GM19452 (cell line): ENCODE measurements around the gene SPECC1.
"Not testable (repeated sequence)": the region's sequence is repeated elsewhere in the genome, so short reads cannot be mapped to it uniquely, and the experiment has no call there.

Source experiments
- ATAC-seq: cut with Tn5 transposase; IDR thresholded peaks from one replicate; pipeline ENCODE4 v1.9.1; 2021; ENCODE audit not compliant: unreplicated experiment

The SPECC1 gene

DNA sequence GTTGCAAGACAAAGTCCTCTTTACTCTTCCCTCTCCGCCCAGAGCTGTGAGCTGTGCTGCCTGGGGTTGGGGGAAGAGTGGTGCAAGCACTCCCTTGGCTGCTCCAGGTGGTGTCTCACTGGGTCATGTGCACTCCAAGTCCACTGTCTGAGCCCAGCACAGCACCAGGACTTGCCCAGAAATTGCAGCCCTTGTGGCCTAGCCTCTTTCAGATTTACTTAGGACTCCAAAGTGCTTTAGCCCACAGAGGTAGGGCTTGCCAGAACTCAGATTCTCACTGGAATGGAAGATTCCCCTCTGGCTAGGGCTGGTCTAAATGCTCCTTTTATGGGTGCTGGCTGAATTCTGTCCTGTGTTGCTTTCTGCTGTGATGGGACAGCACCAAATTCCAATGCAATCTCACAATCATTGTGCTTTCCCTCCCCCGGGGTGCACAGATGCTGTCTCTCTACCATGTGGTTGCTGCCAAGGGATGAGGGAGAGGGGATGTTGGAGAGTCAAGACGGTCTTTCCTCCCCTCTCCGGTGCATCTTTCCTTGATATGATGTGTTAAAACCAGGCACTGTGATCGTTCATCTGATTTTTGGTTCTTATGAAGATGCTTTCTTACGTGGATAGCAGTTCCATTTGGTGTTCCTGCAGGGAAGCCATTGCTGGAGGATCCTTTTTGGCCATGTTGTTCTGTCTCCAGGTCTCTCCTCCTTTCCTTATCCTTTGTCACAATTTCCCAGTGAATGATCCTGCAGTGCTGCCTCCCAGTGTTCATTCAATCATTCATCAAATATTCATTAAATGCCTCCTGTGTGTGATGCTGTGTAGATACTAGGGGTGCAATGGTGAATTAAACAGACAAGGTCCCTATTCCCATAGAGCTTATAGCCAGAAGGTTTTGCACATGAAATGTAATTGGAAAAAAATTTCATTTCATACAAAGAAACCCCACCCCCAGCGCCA lies 216.3 kb downstream of the SPECC1 start:
- ATAC-seq, result no peak

DNA sequence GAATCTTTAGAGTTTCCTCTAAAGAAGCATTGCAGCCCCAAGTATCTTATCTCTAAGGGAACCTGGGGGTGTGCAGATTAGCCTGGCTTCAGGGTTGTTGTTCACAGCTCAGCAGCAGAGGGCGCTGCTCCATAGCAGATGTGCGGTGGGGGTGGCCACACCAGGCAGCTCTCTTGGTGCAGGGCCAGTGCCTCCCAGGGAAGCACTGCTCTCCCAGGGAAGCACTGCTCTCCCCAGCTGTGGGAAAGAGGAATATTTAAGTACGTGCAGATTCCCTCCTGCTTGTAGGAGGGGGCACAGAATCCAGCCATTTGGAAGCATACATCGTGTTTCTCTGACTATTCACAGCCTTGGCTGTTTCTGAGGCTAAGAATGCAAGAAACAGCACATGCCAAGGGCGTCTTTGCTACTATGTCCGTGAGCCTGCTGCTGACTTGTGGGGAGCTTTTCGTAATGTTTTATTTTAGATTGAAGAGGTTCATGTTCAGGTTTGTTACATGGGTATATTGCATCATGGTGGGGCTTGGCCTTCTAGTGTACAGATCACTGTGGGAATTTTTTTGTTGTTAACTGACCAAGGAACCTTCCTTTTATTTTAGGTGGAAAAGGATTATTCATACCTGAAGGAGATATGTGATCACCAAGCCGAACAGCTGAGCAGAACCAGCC lies 217.8 kb downstream of the SPECC1 start:
- peak; percentile 77 for ATAC-seq

DNA sequence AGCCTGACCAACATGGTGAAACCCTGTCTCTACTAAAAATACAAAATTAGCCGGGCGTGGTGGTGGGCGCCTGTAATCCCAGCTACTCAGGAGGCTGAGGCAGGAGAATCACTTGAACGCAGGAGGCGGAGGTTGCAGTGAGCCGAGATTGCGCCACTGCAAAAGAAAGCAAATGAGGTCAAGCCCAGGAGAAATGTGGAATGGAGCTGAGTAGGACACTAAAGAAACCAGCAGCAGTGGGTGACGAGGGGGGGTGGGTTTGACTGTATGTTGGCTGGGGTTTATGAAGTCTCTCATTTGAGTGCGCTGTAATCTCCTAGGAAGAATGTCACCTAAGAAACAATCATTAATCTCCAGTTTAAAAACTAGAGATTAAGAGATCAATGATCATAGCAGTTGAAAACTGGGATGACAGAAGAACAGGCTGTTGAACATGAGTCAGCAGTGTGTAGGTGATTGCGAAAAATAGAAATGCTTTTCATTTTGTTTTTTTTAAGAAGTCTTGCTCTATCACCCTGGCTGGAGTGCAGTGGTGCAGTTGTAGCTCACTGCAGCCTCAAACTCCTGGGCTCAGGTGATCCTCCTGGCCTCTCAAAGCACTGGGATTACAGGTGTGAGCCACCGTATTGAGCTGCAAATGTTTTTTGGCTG lies 218.7 kb downstream of the SPECC1 start:
- ATAC-seq, result not testable (repeated sequence)

DNA sequence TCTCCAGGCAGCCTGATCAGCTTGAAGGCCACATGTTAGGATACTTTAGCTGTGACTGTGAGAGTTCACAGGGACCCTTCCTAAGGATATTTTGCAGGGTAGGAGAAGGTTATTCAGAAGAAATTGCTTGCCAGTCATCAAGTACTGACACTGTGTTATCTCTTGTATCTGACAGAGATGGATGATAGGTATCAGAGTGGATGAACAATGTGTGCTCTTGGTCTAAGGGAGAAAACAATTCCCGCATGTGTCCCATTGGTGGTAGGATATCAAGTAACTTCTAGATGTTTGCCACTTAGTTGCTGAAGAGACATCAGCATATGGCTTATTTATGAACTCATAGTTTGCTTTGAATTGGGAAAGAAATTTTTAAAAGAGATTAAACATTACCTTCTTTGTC lies 219.3 kb downstream of the SPECC1 start:
- ATAC-seq, result no peak

- ATAC-seq, result no peak
Observed at GRCh38 chr17:20228860-20229259, 219.7 kb downstream of the SPECC1 start.

DNA sequence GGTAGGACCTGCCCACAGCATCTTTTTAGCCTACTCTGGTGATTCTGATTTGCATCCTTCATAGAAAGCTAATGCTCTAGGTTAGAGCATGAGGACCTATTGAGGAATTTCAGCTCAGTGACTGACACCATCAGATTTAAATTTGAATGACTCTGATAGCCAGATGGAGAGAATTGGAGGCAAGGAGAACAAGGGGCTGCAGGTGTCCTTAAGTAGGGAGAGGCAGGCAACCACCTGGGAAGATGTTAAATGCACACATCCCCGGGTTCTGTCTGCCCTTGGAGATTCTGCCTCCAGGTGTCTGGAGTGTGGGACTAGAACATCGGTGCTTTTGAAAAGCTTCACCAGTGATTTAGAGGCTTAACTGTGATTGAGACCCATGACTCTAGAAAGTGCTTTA lies 221.8 kb downstream of the SPECC1 start:
- no peak for ATAC-seq

- ATAC-seq, result no peak
Observed at GRCh38 chr17:20232611-20233010, 223.5 kb downstream of the SPECC1 start.

DNA sequence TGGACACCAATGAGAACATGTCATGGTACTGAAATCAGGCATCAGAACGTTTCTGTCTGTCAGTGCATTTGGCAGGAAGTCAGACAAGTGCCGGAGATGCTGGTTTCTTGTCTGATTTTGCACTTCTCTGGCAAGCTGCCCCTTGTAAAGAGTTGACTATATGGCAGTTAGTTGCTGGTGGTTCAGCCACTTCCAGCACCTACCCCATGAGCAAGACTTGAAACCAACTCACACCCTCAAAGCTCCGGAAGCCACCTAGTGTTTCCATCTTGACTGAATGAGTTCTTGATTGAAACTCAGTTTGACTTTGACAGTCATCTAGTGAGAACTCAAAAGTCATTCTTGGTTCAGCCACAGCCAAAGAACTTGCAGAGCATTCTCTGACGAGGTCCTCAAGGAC lies 225.1 kb downstream of the SPECC1 start:
- ATAC-seq, result no peak

DNA sequence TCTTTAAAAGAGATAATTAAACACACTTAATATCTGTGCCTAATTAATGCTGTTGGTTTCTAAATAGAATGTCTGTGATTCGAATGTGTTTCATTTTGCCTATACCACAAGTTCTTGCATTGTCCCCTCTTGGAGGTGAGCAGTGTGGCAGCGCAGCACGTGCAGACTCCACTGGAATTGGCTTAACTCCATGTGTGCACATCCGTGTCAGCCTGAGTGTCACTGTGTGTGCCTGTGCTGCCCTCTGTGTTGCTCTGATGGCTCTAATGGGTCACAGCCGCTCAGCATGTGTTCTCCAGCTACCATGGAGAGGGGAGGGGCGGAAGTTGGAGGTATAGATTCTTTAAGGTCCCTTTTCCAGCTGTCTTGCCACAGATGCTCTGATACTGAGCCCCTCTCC lies 226.6 kb downstream of the SPECC1 start:
- no peak for ATAC-seq

DNA sequence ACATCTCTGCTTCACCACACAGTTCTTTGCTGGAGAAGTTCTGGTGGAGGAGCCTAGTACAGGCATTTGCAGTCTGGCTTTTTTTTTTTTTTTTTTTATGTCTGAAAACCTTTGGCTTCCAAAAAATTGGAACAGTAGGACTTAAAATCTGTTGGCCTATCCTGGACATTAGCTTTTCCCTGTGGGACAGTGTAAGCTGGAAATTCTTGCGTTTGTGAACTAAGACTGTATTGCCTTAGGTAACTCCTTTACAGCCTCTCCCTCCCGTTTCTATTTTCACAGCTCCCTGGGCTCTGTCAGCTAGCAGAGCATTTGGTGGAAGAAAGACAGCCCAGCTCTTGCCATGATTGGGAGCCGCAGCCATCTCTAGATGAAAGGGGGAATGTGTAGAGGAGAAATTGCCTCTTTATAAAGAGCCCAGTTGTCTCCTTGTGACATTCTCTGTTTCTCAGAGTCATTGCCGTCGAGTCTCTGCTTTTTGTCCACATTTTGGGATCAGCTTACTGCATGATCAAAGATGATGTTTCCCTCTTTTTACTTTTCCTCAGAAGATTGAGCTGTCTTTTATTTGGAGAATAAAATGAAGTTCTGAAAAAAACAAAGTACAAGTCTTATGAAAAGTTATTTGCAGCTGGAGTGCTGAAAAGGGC lies 227.5 kb downstream of the SPECC1 start:
- ATAC-seq, result no peak

DNA sequence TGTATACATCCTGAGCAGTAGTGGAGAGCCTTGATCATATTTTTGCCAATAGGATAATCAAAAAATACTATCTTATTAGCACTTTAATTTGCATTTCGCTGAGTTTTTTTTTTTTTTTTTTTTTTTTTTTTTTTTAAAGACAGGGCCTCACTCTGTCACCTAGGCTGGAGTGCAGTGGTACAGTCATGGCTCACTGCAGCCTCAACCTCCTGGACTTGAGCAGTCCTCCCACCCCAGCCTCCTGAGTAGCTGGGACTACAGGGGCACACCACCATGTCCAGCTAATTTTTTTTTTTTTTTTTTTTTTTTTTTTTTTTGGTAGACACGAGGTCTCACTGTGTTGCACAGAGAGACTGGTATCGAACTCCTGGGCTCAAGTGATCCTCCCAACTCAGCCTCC lies 230.6 kb downstream of the SPECC1 start:
- not testable (repeated sequence) for ATAC-seq

- ATAC-seq, result no peak
Observed at GRCh38 chr17:20241855-20242254, 232.7 kb downstream of the SPECC1 start.

DNA sequence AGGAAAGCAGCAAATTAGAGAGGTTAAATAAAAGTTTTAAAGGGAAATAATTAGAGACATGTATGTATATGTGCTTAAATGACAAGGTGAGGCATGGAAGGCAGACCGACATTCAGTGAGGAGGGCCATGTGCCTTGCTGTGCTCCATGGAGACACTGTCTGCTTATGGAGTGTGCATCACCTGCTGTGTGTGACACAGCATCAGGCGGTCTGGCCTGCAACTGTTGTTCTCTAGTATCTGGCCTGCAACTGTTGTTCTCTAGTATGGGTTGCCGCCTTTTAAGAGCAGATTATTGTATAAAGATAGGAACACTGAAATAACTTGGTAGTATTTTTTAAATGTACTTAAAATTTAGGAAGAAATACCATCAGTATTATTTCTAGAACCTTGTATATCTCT lies 233.1 kb downstream of the SPECC1 start:
- ATAC-seq, result no peak

DNA sequence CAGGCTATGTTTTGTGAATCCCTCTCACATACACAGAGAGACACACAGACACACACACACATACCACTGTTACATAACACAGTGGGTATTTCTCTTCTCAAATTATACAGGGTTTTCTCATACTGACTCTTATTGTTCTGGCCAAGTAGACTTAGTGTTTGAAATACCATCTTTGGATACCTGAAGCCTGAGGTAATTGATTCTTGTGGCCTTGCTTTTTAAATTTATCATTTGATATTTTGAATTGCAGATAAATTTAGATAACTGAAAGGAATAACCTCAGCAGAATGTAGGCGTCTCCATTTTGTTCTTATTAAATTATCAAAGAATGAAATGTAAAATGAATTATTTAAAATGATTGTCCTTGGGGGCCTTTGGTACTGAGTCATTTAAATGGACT lies 234.4 kb downstream of the SPECC1 start:
- no peak for ATAC-seq

DNA sequence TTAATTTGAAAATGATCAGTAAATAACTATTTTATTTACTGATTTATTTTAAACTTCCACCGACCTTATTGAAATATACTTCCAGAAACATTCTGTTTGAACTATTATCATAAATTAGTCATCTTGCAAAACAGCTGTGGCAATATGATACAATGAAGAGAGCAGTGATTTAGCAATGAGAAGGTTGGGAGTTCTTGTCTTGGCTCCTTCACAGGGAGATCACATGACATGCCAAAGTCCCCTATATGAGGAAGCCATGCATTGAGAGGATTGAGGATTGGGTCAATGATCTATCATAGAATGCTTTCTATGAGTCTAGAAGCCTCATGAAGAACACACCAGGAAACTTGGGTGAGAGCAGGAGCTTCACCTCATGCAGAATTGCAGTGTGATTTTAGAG lies 235.5 kb downstream of the SPECC1 start:
- no peak for ATAC-seq

DNA sequence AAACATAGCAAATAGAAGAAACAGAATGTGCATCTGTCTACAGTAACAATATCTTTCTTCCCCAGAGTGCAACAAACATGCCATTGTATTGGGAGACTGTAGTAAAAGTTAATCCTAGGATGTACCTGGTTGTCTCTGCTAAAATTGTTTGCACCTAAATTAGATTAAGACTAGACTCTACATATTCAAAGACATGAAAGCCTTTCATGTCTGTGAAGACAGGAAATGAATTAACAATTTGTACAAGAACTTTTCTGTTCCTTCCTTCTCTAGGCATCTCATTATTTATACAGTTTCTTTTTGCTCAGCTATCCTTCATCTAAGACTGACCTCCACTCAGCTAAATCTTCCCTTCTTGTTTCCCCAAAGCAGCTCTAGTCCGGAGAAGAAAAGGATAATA lies 237.5 kb downstream of the SPECC1 start:
- ATAC-seq, result no peak

GRCh38 chr17:20253323-20253722 lies 244.2 kb downstream of the SPECC1 start:
- no peak for ATAC-seq

DNA sequence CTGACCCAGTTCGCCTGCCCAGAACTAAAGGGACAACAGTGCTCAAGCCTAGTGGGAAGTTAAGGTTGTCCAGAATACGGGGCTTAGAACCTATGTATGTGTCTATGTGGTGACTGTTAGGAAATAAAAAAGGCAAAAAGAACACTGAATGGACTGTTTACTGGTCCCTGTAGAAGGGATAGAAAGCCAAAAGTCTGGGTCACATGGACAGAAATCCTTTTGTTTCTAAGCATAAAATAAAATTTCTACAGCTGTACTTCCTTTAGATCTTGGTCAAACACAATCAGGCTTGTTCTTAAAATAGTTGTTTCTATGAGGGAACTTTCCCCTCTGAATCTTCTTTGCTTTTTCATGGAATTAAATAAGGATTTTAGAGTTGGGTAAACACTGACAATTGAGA lies 245.4 kb downstream of the SPECC1 start:
- ATAC-seq, result no peak

GRCh38 chr17:20256144-20256543 lies 247.0 kb downstream of the SPECC1 start:
- no peak for ATAC-seq

DNA sequence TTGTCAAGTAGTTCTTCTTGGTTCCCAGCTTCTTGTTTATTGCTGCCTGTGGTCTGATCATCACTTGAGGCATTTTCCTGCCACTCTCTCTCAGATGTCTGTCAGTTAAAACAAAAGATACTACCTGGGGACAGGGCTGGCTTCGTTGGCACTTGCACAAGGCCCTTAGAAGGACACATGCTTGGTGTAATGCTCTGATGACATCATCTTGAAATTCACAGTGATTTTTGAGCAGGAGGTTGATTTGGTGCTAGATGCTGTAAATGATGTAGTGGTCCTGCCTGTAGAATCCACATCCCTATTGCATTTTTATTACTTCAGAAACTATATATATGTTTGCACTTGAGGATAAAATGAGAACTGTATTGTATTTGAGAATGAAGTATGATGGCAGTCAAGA lies 247.8 kb downstream of the SPECC1 start:
- ATAC-seq, result no peak

- no peak for ATAC-seq
Observed at GRCh38 chr17:20257798-20258197, 248.6 kb downstream of the SPECC1 start.
